ENCODE measurements around the gene HOXC9.
"Not testable (repeated sequence)": the region's sequence is repeated elsewhere in the genome, so short reads cannot be mapped to it uniquely, and the experiment has no call there.

Gene HOXC9

DNA sequence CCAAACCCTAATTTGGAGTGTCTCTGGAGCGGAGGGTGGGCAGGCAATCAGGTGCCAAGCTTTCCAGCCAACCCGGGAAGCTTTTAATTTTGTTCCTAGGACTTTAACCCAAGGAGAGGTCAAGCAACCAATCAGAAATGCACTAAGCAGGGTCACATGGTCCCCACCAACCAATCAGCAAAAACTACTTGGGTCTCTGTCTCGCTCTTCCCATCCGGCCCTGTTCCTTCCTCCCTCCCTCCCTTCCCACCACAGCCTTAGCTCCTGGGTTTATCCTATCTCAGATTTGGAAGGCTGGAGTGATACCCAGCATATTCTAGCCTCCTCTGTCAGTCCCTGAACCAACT is 40.2 kb downstream of the HOXC9 start:
- Histone ChIP-seq H3K4me3 (replicated peaks; ENCODE audit: insufficient read depth, low read length) (no peak overlapping the region), H3K27ac (replicated peaks) (no peak overlapping the region), H3K27me3 (ENCODE audit: insufficient read depth, poor library complexity, severe bottlenecking) (peaks cover 78% of the 10 kb centered on the region)
- TF ChIP-seq, protein P1, sequence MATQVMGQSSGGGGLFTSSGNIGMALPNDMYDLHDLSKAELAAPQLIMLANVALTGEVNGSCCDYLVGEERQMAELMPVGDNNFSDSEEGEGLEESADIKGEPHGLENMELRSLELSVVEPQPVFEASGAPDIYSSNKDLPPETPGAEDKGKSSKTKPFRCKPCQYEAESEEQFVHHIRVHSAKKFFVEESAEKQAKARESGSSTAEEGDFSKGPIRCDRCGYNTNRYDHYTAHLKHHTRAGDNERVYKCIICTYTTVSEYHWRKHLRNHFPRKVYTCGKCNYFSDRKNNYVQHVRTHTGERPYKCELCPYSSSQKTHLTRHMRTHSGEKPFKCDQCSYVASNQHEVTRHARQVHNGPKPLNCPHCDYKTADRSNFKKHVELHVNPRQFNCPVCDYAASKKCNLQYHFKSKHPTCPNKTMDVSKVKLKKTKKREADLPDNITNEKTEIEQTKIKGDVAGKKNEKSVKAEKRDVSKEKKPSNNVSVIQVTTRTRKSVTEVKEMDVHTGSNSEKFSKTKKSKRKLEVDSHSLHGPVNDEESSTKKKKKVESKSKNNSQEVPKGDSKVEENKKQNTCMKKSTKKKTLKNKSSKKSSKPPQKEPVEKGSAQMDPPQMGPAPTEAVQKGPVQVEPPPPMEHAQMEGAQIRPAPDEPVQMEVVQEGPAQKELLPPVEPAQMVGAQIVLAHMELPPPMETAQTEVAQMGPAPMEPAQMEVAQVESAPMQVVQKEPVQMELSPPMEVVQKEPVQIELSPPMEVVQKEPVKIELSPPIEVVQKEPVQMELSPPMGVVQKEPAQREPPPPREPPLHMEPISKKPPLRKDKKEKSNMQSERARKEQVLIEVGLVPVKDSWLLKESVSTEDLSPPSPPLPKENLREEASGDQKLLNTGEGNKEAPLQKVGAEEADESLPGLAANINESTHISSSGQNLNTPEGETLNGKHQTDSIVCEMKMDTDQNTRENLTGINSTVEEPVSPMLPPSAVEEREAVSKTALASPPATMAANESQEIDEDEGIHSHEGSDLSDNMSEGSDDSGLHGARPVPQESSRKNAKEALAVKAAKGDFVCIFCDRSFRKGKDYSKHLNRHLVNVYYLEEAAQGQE (IDR thresholded peaks at IDR 0.05; ENCODE audit: insufficient replicate concordance, low read depth): no peak
- TF ChIP-seq GABPA (IDR thresholded peaks at IDR 0.05; ENCODE audit: low read depth) (no peak), SPI1 (IDR thresholded peaks at IDR 0.05; ENCODE audit: borderline replicate concordance, low read depth) (no peak), POLR2AphosphoS5 (IDR thresholded peaks at IDR 0.05; ENCODE audit: low read depth) (no peak)
- TF ChIP-seq, protein P2, sequence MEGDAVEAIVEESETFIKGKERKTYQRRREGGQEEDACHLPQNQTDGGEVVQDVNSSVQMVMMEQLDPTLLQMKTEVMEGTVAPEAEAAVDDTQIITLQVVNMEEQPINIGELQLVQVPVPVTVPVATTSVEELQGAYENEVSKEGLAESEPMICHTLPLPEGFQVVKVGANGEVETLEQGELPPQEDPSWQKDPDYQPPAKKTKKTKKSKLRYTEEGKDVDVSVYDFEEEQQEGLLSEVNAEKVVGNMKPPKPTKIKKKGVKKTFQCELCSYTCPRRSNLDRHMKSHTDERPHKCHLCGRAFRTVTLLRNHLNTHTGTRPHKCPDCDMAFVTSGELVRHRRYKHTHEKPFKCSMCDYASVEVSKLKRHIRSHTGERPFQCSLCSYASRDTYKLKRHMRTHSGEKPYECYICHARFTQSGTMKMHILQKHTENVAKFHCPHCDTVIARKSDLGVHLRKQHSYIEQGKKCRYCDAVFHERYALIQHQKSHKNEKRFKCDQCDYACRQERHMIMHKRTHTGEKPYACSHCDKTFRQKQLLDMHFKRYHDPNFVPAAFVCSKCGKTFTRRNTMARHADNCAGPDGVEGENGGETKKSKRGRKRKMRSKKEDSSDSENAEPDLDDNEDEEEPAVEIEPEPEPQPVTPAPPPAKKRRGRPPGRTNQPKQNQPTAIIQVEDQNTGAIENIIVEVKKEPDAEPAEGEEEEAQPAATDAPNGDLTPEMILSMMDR (IDR thresholded peaks at IDR 0.05; ENCODE audit: insufficient read depth, low read length): no peak
- no peak for DNase-seq (ENCODE audit: low read depth in 1 of 2, low spot score in 1 of 2)

DNA sequence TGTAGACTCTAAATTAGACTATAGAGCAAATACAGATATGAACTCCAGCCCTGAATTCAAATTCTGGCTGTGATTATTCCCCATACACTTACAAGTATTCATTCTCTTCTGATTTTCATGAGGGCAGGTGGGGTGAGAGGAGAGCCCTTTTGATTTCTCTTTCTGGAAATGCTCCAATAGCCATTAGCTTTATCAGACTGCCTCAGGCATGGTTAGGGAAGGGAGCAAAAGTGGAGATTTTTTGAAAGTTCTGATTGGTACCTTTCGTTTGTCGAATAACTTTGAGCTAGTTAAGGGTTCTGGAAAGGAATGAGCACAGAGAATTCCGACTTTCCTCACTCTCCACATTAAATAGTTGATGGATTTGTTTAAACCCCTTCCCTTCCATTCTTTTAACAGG is 40.7 kb downstream of the HOXC9 start:
- Histone ChIP-seq H3K4me3 (replicated peaks; ENCODE audit: insufficient read depth, low read length) (no peak overlapping the region), H3K27me3 (ENCODE audit: insufficient read depth, poor library complexity, severe bottlenecking) (peaks cover 75% of the 10 kb centered on the region), H3K27ac (replicated peaks) (no peak overlapping the region)
- TF ChIP-seq, protein P2 (IDR thresholded peaks at IDR 0.05; ENCODE audit: insufficient read depth, low read length): no peak
- TF ChIP-seq POLR2AphosphoS5 (IDR thresholded peaks at IDR 0.05; ENCODE audit: low read depth) (no peak), GABPA (IDR thresholded peaks at IDR 0.05; ENCODE audit: low read depth) (no peak), SPI1 (IDR thresholded peaks at IDR 0.05; ENCODE audit: borderline replicate concordance, low read depth) (no peak)
- TF ChIP-seq, protein P1 (IDR thresholded peaks at IDR 0.05; ENCODE audit: insufficient replicate concordance, low read depth): no peak
- no peak for DNase-seq (ENCODE audit: low read depth in 1 of 2, low spot score in 1 of 2)

DNA sequence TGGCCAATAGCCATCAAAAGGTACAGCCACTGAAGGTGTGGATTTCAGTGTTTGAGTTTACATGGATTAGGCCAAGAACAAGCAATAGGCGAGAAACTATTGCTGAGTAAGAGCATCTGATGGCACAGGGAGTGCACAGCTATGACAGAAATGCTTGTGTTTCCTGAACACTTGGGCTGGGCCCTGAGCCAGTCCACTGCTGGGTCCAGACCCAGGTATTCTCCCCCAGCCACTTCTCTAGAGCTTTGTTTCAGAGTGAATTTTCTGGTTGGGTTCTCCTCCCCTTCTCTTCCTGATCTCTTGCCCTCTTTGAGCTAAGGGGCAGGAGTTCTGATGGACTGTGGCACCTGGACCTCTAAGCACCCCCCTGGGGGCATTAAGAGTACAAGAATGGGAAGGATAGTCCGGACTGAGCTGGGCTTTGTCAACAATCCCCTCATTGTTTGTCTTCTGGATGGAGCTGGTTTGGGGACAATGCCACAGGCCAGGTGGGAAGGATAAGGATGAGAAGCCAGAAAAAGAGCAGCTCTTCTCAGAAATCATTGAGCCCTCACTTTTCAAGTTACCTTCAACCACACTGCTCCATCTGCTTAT is 41.2 kb downstream of the HOXC9 start:
- H3K27me3 ChIP-seq (ENCODE audit: insufficient read depth, poor library complexity, severe bottlenecking): peaks cover 76% of the 10 kb centered on the region
- H3K4me3 ChIP-seq (replicated peaks; ENCODE audit: insufficient read depth, low read length): no peak overlapping the region
- TF ChIP-seq, protein P1 (IDR thresholded peaks at IDR 0.05; ENCODE audit: insufficient replicate concordance, low read depth): no peak
- no peak for TF ChIP-seq POLR2AphosphoS5 (IDR thresholded peaks at IDR 0.05; ENCODE audit: low read depth)
- no peak for TF ChIP-seq GABPA (IDR thresholded peaks at IDR 0.05; ENCODE audit: low read depth)
- TF ChIP-seq, protein P2 (IDR thresholded peaks at IDR 0.05; ENCODE audit: insufficient read depth, low read length): no peak
- TF ChIP-seq SPI1 (IDR thresholded peaks at IDR 0.05; ENCODE audit: borderline replicate concordance, low read depth): no peak
- DNase-seq (ENCODE audit: low read depth in 1 of 2, low spot score in 1 of 2): no peak
- no peak overlapping the region for H3K27ac ChIP-seq (replicated peaks)

DNA sequence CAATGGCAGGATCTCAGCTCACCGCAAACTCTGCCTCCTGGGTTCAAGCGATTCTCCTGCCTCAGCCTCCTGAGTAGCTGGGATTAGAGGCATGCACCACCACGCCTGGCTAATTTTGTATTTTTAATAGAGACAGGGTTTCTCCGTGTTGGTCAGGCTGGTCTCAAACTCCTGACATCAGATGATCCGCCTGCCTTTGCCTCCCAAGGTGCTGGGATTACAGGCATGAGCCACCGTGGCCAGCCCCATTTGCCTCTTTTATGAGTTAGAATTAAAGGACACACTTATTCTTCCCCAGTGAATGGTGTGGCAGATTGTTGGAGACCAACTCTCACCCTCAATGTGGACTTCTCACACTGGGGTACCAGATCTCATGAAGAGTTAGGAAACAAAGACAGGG is 42.1 kb downstream of the HOXC9 start:
- not testable (repeated sequence) for H3K4me3 ChIP-seq (replicated peaks; ENCODE audit: insufficient read depth, low read length)

More for the DNA sequence above, 42.1 kb downstream of the HOXC9 start:
- H3K27me3 ChIP-seq (ENCODE audit: insufficient read depth, poor library complexity, severe bottlenecking): peaks cover 78% of the 10 kb centered on the region
- not testable (repeated sequence) for H3K27ac ChIP-seq (replicated peaks); DNase-seq (ENCODE audit: low read depth in 1 of 2, low spot score in 1 of 2)
